Effector CD4-positive, alpha-beta T cell (primary cell): ENCODE results near the gene LCLAT1.
"Not testable (repeated sequence)": the region's sequence is repeated elsewhere in the genome, so short reads cannot be mapped to it uniquely, and the experiment has no call there.

ENCODE experiments used
- DNase-seq: peaks from one replicate; pipeline ENCODE4 v3.0.0-alpha.2; 2020

The LCLAT1 gene

DNA sequence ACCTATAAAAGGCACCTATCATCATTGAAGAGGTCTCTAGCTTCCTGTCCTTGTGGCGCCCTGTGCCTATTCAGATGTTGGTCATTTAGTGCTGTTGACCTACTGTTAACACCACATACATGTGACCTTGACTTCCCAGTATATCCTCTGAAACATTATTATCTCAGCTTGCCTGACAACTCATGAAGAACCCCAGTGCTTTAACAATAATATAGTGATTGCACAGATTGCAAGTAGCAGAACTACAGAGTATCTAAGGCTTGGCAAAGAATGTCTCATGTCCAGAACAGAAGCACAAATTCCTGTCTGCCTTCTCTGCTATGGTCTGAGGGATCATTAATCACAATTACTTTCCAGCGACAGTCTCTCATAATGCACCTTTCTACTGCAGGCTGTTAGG, 165.3 kb downstream of the LCLAT1 start:
- DNase-seq: no peak

DNA sequence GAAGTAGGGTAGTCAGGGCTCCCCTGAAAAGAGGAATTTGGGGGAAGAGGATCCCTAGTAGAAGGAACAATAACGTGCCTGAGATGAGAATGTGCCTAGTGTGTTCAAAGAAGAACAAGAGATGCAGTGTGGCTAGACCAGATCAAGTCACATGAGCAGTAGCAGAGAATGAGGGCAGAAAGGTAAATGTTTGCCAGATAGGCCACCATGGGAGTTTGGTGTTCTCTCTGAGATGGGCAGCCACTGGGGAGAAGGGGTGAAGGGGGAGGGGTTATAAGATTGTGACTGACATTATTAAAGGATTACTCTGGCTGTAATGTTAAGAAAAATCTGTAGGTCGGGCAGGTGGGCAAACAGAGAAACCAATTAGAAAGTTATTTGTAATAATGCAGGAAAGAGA, 166.0 kb downstream of the LCLAT1 start:
- DNase-seq: no peak

DNA sequence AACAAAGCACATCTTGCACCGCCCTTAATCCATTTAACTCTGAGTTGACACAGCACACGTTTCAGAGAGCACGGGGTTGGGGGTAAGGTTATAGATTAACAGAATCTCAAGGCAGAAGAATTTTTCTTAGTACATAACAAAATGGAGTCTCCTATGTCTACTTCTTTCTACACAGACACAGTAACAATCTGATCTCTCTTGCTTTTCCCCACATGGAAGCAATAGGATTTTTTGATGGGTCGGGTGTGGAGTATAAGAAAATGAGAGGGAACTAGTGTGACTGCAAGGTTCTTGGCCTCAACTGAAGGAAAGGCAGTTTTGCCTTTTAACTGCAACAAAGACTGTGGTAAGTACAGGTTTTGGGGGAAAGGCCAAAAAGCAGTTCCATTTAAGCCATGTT, 167.2 kb downstream of the LCLAT1 start:
- DNase-seq: not testable (repeated sequence)

DNA sequence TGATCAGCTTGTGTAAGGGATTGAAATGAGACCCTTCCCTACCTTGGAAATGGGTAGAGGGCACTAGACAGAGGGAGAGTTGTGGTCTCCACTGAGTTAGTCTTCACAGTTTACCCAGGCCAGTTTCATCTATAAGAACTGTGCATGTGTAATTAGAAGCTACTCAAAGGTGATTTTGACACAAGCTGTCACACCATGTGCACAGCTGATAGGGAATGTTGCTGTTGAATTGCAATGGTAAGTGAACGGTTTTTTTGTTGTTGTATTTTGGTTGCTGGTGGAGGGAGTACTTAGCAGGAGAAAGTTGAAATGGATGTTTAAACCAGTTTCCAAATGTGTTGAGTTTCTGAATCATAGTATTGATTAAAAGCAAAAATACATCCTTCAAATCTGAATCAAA, 168.9 kb downstream of the LCLAT1 start:
- no peak for DNase-seq

DNA sequence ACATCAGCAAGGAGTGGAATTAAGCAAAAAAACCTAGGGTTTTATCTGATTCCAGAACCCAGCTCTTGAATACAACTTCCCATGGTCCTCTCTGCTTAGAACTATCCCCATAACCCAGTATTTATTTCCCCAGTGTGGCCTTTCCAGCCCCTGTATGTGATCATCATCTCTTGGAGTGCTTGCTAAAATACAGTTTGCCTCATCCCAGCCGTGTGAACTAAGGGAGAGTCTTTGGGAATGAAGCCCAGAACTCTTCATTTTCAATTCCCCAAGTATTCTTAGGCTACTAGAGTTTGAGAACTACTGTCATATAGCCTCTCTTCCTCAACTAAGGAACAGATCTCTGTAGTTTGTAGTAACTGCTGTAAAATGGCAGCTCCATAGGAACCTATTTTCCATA, 173.1 kb downstream of the LCLAT1 start:
- no peak for DNase-seq

DNA sequence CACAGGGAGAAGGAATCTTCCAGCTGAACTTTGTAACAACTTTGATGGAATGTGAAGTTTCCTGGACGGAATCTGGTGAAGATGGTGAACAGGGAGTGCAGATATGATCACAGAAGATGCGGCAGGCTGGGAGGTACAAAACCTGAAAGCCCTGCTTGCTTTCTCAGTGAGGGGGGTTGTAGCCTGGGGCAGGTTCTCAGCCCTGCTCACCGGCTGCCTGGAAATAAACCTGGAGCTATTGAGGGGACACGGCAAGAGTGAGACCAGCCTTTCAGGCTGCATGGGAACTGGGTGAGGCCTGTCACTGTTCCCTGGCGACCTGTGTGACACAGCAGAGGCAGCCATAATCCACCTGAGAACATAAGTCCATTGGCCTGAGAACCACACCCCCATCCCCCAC, 174.8 kb downstream of the LCLAT1 start:
- DNase-seq: no peak

DNA sequence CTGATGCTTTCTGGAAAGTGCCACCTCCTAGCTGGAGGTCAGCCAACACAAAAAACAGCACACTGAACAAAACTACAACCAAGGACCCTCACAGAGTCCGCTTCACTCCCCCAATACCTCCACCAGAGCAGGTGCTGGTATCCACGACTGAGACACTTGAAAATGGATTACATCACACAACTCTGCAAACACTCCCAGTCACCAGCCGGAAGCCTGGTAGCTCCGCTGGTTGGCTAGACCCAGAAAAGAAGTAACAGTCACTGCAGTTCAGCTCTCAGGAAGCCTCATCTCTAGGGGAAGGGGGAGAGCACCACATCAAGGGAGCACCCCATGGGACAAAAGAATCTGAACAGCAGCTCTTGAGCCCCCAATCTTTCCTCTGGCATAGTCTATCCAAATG, 175.4 kb downstream of the LCLAT1 start:
- DNase-seq: no peak

DNA sequence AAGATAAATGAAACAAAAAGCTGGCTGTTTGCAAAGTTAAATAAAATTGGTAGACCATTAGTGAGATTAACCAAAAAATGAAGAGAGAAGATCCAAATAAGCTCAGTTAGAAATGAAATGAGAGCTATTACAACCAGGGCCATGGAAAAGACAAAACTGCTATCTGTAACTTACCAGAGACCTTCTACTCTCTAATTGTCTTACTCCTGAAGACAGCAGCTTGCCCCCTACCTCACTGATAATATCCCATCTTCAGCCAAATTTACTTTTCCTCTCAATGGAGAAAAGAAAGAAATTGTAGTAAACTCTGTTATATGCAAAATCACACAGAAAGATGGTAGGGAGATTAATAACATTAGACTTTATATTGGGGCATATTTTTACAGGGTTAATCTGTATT, 178.2 kb downstream of the LCLAT1 start:
- DNase-seq: no peak

DNA sequence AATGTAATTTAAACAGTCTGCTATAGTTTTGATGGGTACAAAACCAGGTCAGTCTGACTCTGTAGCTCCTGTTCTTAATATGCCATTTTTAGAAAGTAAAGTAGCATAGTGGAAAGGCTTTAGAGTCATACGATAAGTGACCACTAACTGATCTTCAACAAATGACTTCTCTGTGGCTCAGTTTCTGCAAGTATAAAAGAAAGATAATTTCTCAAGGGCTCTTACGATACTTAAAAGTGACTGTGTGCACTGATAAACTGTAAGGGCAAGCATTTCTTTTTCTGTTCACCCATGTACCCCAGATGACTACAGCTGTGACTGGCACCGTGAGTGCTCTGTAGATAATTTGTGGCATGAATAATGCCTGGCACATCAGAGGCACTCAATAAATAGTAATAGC, 178.7 kb downstream of the LCLAT1 start:
- no peak for DNase-seq

DNA sequence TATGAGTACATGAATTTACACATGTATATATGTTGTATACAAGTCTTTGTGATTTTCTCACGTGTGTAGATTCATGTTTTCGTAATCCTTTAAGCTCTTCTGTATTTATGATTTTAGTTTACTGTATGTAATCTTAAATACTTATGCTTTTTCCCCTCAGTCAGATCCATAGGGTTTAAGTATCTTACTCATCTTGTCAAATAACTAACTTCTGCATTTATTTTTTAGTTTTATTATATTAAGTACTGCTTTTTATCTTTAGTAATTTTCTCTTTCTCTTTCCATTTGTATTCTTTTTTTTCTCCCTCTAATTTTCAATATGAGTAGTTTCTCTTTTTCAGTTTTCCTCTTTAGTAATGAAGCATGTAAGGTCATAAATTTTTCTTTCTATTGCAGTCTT, 179.4 kb downstream of the LCLAT1 start:
- no peak for DNase-seq

DNA sequence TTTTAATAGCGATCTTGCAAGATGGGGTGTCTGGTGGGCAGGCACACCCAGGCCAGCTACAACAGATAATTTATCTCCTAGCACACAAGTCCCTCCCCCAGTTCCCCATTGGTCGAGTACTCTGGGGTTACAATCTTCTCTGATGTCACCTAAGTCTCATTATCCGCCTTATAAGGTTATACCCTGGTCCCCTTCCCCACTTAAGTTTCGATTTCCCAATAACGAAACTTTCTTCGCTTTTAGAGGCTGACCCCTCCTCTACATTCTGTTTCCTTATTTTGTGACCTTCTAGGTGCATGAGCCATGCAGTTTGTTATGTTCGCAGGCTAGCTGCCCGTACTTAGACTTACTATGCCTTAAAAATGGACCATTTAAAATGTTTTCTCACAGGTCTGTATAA, 180.1 kb downstream of the LCLAT1 start:
- no peak for DNase-seq

DNA sequence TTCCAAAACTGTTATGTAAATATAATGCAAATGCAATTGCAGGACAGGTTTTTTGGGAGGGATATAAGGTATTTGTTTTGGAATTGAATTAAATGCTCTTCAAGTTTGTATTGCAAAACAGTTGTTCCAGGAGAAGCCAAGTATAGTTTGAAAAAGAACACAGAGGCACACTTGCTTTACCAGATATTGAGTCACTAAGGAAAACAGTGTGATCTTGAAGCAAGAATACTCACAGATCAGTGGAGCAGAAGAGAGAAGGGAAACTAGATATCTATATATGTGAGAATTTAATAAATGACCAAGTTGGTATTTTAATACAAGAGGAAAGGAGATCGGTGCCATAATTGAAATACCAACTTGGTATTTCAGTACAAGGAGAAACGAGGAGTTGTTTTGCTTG, 181.3 kb downstream of the LCLAT1 start:
- no peak for DNase-seq

DNA sequence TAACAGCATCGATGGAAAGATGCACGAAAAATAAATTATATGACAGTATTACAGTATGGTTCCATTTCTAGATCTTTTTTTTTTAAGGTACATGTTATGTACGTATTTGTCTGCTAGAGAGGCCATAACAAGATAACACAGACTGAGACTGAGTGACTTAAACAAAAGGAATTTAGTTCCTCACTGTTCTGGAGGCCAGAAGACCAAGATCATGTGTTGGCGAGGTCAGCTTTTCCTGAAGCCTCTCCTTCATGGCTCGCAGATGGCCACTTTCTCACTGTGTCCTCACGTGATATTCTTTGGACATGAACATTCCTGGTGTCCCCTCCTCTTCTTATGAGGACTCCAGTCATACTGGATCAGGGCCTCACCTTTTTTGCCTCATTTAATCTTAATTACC, 182.8 kb downstream of the LCLAT1 start:
- DNase-seq: no peak

DNA sequence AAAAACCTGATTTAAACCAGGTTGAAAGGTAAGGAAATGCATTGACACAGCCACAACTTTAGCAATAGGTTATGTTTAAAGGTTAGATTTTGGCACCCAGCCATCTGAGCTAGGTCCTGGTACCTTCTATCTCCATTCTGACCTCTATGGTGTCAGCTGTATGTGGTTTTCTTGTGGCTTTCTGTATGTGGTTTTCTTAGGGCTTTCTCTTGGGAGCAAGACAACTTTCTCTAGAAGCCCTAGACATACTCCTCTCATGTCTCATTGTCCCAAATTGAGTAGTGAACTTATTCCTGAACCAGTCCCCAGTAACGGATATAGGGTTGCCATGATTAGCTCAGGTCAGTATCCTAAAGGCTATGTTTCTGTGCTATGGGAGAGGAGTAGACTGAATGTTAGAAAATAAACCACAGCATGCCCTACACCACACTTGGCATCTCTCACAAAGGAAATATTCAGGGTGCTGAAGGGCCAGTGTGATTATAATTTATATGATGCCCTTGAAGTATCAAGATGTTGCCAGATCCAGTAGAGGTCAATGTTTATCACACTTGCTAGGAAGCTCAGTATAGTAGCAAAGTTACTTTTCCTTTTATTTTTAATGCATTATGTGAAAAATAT, 184.1 kb downstream of the LCLAT1 start:
- DNase-seq: no peak

DNA sequence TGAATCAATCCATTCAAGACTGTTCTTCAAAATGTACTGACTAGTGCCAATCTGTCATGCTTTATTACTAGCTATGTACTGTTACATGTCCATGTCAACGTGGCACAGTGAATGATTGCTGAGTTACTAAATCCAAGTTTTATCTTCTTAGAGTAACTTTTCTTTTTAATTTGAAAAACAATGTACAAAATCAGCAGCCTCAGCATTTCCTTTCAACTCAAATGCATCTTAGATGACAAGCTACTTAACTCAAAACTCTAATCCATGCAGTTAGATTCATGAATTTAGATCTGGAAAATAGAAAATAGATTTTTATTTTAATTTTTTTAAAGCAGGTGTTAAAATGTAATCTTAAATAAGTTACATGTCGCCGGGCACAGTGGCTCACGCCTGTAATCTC, 186.0 kb downstream of the LCLAT1 start:
- no peak for DNase-seq

DNA sequence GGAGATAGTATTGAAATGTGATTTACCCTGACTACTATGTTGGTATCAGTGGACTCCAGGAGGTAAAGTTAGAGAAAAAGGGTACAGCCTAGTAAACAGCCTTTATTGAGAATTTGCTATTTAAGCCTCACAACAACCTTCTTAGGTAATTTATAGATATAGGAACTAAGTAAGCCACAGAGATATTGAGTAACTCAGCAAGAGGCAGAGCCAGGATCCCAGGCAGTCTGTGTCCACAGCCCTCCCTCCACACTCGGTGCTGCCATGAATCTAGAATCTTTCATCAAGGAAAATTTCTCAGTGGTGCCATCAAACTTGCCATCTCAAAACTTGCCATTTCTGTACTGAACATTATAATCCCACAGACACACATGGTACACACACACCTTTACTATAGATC, 189.3 kb downstream of the LCLAT1 start:
- DNase-seq: no peak

DNA sequence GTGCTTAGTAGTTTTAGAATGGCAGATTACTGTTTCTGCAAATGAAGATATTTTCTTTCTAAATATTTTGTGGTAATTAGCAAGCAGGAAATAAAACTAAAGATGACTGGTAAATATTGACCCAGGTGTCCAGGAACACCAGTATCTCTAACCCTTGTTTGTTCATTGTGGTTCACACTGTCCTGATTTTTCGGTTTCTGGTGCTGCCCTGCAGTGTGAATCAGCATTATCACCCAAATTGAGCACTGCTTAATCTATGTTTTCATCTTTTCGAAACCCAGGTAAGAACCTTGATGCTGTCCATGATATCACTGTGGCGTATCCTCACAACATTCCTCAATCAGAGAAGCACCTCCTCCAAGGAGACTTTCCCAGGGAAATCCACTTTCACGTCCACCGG, 192.8 kb downstream of the LCLAT1 start:
- no peak for DNase-seq

DNA sequence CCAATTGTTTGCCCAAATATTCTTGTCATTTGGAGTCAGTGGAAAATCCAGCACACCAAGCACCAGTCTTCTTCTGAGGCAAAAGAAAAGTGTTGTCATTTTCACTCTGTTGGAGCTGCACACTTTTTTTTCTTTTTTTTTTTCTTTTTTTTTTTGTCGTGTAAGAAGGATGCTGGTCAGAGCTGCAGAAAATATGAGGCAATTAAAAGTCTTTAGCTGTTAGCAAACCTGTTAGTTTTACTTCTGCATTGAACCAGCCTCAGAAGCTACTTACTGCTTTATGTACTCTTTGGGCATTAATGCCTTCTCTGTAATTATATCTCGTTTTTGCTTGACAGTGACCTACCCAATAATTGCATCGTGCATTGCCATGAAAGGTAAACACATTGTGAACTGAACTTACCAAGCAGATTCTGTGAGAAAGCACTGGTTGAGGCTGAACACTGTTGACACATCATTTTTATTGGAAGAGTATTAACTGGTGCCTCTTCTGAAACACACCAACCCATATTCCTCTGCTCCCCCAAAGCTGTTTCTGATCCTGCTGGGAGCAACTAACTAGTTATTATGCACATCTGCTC, 194.8 kb downstream of the LCLAT1 start:
- no peak for DNase-seq

DNA sequence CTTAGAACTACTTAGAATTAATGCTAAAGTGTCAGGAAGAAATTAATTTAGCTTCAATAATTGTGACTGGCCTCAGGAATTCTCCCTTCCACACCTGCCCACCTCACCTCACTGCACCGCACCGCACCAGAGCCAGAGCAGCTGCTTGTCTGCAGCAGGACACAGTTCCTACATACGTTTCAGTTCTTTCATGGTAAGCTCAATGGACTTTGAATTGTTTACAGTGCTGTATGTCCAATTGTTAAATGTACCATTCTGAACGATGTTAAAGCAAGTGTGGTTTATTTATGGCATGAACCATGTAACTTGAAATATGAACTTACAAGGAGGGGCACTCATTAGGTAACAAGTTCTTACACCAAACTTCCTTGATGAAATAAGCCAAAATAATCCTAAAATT, 196.0 kb downstream of the LCLAT1 start:
- not testable (repeated sequence) for DNase-seq

DNA sequence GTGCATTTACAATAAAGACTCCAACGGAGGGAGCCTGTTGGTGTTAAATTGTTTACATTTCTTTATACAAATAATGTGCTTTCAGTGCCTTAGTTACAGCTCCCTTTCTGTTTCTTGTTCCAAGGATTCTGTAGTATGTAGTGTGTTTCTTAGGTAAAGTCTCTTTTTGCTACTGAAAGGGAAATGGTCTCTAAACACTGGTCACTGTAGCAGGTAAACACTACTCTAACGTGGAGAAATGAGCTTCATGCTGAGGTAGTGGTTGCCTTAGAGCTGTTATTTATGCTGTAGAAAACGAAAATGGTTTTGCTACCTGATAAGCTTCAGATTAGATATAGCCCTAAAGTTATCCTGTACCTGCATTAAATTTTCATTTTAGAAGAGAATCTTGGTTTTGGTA, 196.6 kb downstream of the LCLAT1 start:
- no peak for DNase-seq

DNA sequence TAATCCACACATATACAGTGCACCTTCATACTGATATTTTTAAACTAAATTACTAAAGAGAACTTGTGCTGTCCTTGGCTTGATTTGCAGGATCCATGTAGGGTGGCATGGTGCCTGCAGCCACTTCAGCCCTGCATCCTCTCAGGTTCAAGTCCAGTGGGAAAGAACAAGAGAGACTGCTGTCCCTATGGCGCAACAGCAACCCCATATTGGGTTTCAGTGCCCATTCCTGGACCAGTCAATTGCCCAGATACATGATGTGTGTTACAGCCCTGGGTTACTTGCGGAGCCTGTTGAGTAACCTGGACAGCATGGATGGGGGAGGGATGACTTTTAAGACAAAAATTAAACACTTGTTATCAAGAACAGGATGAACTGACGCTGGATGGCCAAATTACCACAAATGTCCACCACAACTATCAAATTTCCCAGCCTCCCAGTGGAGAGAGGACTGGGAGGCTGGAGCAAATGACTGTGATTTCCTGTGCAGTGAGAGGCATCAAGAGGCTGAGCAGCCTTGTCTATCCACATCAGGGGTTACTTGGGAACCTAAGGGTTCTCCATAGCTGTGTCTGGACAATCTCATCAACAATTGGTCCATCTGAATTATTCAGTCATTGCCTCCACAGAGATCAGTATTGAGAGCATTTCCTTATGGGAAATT, 198.2 kb downstream of the LCLAT1 start:
- DNase-seq: no peak

DNA sequence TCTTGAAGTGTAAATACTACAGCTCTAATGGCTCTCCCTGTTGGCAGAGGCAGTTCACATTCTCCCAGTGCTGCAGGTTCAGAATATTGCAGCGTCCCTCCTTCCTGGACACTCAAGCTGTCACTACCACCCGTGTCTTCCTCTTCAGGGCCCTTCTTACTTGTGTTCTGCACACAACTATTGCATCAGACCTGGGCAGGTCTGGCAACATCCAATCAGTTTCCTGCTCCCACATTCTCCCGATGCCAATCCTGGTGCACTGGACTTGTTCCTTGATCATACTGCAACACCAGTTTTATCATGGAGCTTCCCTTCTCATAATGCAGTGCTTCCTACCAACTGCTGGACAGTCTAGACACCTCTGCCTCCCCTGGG, 198.7 kb downstream of the LCLAT1 start:
- no peak for DNase-seq

DNA sequence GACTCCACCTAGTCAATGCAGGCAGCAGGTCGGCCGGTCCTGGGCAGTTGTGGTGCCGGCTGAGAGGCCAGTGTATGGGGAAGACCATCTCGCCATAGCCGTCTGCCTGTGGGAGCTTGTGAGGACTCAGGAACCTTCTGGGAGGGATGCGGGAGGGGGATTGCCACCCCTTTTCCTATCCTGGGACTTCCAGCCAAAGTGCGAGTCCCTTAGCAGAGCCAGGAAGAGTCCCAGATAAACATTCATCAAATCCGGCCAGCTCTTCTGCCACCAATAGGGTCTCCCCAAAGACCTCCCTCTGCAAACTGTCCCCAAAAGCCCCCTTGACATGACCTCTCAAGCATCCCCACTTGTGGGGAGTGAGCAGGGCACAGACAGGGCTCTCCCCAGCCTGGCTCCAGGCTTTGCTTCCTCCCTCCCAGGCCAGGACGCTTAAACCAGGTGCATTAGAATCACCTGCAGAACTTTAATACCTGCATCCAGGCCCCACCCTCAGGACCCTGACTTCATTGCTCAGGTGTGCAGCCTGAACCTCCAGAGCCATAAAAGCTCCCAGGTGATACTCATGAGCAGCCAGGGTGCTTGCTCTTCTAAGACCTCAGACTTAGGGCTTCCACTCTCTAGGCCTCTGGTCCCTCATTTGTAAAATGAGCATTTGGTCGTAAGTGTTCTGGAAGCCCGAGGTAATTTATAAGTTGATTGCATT, 200.9 kb downstream of the LCLAT1 start:
- DNase-seq: no peak

DNA sequence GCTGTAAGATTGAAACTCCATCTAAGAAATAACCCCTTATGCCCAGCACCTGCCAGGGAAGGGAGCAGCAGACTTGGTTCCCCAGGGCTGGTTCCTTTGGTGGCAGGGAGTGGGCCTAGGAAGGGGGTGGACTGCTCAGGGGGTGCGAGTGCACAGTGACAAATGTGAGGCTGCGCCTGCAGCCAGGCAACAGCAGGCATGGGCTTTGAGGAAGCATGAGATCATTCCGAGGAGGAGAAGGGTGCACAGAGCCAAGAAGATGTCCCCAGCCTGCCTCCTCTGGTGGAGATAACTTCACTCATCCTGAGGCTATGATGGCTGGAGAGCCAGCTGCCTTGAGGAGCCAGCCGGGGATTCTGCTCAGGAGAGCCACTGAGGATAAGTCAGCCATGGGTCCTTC, 202.2 kb downstream of the LCLAT1 start:
- no peak for DNase-seq
